HFF-Myc (cell line): ENCODE results near the gene MINK1.
A peak's percentile ranks its signal among the peaks of the same experiment; 100 is the strongest.

Experiments
- DNase-seq: peaks from one replicate; pipeline ENCODE4 v3.0.0-alpha.2; 2011; ENCODE audit warnings: low read depth; ENCODE audit errors: extremely low read depth
- H3K4me3 ChIP-seq: replicated peaks from 2 replicates; pipeline ENCODE4 v1.5.1; 2011; ENCODE audit warnings: low read depth, mild to moderate bottlenecking, control low read depth, low read length
- CTCF ChIP-seq: IDR thresholded peaks from 2 replicates; pipeline ENCODE4 v1.5.1; 2012; ENCODE audit warnings: mild to moderate bottlenecking, low read depth, low read length, control low read depth; ENCODE audit errors: missing control alignments

Gene MINK1

GRCh38 chr17:4812690-4813089 lies 20.4 kb upstream of the MINK1 start:
- H3K4me3 ChIP-seq: no peak overlapping the region
- no peak for TF ChIP-seq CTCF
- no peak for DNase-seq

DNA sequence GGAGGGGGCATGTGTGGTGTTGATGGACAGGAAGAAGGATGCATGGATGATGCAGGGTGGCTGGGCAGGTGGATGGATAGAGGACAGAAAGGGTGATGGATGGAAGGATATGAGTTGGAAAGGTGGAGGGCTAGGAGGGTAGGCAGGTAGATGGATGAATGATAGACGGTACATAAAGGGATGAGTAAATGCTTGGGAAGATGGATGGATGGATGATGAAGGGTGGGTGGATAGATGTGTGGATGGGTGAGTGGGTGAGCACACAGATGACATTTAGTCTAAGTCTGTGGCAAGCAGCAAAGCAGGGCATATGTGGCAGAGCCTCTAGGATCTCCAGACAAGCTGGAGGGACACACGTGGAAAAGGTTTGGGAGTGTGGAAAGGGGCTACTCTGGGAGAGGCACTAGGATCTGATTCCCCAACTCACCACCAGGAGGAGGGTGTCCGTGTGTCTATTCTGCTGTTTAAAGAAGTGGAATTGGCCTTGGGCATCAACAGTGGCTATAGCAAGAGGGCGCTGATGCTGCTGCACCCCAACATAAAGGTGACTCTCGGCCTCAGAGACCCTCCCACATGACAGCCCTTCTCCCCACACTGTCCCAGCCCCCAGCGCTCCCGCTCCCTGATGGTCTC lies 18.0 kb upstream of the MINK1 start:
- H3K4me3 ChIP-seq: no peak overlapping the region
- DNase-seq: no peak
- peak; percentile 7 for TF ChIP-seq CTCF

DNA sequence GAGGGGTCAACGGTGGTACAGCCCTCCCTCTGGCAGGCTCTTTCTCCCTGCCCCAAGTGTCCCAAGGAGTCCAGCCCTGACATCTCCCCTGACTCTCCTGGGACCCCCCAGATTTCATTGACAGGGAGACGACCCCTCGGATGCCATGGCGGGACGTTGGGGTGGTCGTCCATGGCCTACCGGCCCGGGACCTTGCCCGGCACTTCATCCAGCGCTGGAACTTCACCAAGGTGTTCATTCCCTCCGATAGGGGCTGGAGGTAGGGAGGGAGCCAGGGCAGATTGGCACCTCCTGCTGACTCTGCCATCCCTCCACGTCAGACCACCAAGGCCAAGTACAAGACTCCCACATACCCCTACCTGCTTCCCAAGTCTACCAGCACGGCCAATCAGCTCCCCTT lies 16.3 kb upstream of the MINK1 start:
- DNase-seq: no peak
- H3K4me3 ChIP-seq: no peak overlapping the region
- no peak for TF ChIP-seq CTCF

DNA sequence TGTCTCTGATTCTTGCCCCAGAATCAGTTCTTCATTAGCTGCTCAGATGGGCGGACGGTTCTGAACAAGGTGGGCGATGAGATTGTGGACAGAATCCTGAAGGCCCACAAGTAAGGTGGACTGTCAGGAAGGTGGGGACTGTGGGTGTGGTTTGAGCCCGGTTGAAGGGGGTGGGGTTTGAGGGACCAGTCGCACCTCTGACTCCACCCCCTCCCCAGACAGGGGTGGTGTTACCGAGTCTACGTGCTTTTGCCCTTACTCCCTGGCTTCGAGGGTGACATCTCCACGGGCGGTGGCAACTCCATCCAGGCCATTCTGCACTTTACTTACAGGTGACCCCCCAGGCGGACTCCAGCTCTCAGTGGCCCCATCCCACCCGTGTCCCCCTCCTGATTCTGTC lies 14.9 kb upstream of the MINK1 start:
- H3K4me3 ChIP-seq: no peak overlapping the region
- no peak for DNase-seq
- TF ChIP-seq CTCF: no peak

DNA sequence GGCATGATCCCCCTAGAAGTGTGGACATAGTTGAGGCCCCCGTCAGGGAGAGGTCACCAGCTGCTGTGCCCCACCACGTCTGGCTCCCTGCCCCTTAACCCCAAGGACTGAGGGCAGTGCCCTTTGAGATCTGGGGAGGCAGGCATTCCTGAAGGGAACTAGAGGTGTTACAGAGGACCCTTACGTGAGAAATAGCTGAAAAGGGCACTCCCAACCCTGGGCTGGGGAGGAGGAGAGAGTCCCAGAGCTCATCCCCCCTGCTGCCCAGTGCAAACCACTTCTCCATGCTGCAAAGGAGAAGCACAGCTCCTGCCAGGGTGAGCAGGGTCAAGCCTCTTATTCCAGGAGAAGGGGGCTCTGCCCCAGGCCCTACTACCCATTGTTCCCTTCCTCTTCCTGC lies 10.3 kb upstream of the MINK1 start:
- no peak for TF ChIP-seq CTCF
- DNase-seq: no peak
- H3K4me3 ChIP-seq: no peak overlapping the region

- no peak for TF ChIP-seq CTCF
- no peak for DNase-seq
- H3K4me3 ChIP-seq: no peak overlapping the region
Observed at GRCh38 chr17:4823373-4824089, 9.6 kb upstream of the MINK1 start.
